Prostate gland (tissue), 2 donors: Measurements from ENCODE around the gene B3GNT4. TPM values are rescaled to one million over a fixed set of nuclear protein-coding genes. Genes with fewer than 3 reads are reported as not detected.

ENCODE experiments used
- DNase-seq: peaks from one replicate; pipeline ENCODE4 v3.0.0-alpha.2; 2019; ENCODE audit warnings: low spot score
- H3K27ac ChIP-seq, 2 donors: fragments of 200-600 bp; sonication (generic); 2 replicates each; pipeline ENCODE4 v1.5.1; 2017 to 2019
- H3K27me3 ChIP-seq: fragments of 200-600 bp; sonication (generic); replicated peaks from 2 replicates; pipeline ENCODE4 v1.5.1; 2019; ENCODE audit not compliant: insufficient read depth
- H3K36me3 ChIP-seq, 2 donors: fragments of 200-600 bp; sonication (generic); 1 replicate in 1 of 2; 2 replicates in 1 of 2; pipeline versions ENCODE4 v1.5.1 to v1.8.1; 2017 to 2019
- H3K4me1 ChIP-seq: fragments of 200-600 bp; sonication (generic); replicated peaks from 2 replicates; pipeline ENCODE4 v1.5.1; 2019
- H3K4me3 ChIP-seq, 2 donors: fragments of 200-600 bp; sonication (generic); 2 replicates each; pipeline ENCODE4 v1.5.1; 2017 to 2019
- H3K9me3 ChIP-seq: fragments of 200-600 bp; sonication (generic); 2 replicates; pipeline ENCODE4 v1.5.1; 2017
- CTCF ChIP-seq, 4 experiments: fragments of 200-600 bp in 2 of 4; fragments of 450-650 bp in 2 of 4; sonication (generic) in 2 of 4; IDR thresholded peaks; 1 replicate in 3 of 4; 2 replicates in 1 of 4; pipeline ENCODE4 v1.5.1; 2016 to 2019; ENCODE audit warnings: antibody characterized with exemption in 4 of 4, mild to moderate bottlenecking in 2 of 4, moderate library complexity in 2 of 4
- POLR2A ChIP-seq: fragments of 450-650 bp; IDR thresholded peaks from one replicate; pipeline ENCODE4 v1.6.1; 2016; ENCODE audit warnings: antibody characterized with exemption, mild to moderate bottlenecking
- POLR2AphosphoS5 ChIP-seq: sonication (generic); formaldehyde crosslinking; IDR thresholded peaks from one replicate; pipeline ENCODE4 v1.6.1; 2017; ENCODE audit warnings: antibody characterized with exemption
- WGBS: methylation state at CpG from one replicate; pipeline ENCODE4 v1.1.5; 2018; 5-methylcytosine and 5-hydroxymethylcytosine counted together
- intact Hi-C: fragments of 100-400 bp; cut with DNase I; formaldehyde crosslinking; loops from one replicate; pipeline ENCODE4 v1.14.2; 2022
- total RNA-seq, 2 donors: library from RNA; depleted of rRNA; stranded (reverse); fragments of >200 nt; gene quantifications; one replicate each; pipeline ENCODE4 v1.1.0, GENCODE V29; 2016

B3GNT4 gene
- total RNA-seq, 2 donors from 2014 or later, result 0.64 to 5.1 TPM

GRCh38 chr12:122187466-122187865 lies 16.0 kb upstream of the B3GNT4 start:
- TF ChIP-seq CTCF (IDR thresholded peaks at IDR 0.05) (no peak), POLR2A (no peak), POLR2AphosphoS5 (no peak)
- no peaks in the 10 kb centered on the region for H3K27me3 ChIP-seq
- H3K27ac ChIP-seq, result no peak overlapping the region
- H3K4me1 ChIP-seq, result no peaks in the 10 kb centered on the region
- no peak overlapping the region for H3K4me3 ChIP-seq
- 57% methylated on average over 12 of the region's 12 CpGs for WGBS
- intact Hi-C loops, result no loop called here
- no peaks in the 10 kb centered on the region for H3K9me3 ChIP-seq
- DNase-seq, result no peak
- no peaks in the 10 kb centered on the region for H3K36me3 ChIP-seq

- Histone ChIP-seq H3K4me1 (no peaks in the 10 kb centered on the region), H3K9me3 (no peaks in the 10 kb centered on the region), H3K4me3 (no peak overlapping the region), H3K27me3 (no peaks in the 10 kb centered on the region), H3K36me3 (no peaks in the 10 kb centered on the region), H3K27ac (no peak overlapping the region)
- WGBS, result 87% methylated on average over 34 of the region's 34 CpGs
- intact Hi-C loops, result loop anchor here (2.0 to 5.0 kb wide), 2 partner anchors 58 to 135 kb away; no protein-coding TSS in a partner anchor
- no peak for DNase-seq
- TF ChIP-seq POLR2AphosphoS5 (no peak), POLR2A (no peak), CTCF (IDR thresholded peaks at IDR 0.05) (no peak)
Measured at GRCh38 chr12:122189626-122190475, 13.7 kb upstream of the B3GNT4 start.

GRCh38 chr12:122190842-122191668 lies 12.5 kb upstream of the B3GNT4 start:
- Histone ChIP-seq H3K4me3 (no peak overlapping the region), H3K36me3 (no peaks in the 10 kb centered on the region), H3K27ac (no peak overlapping the region), H3K9me3 (no peaks in the 10 kb centered on the region), H3K4me1 (no peaks in the 10 kb centered on the region), H3K27me3 (no peaks in the 10 kb centered on the region)
- DNase-seq, result peak; percentile 55
- TF ChIP-seq POLR2AphosphoS5, result no peak
- TF ChIP-seq CTCF (IDR thresholded peaks at IDR 0.05), result peak in 3 of 4 experiments; percentile 67 to 85 (median 79)
- intact Hi-C loops, result loop anchor here (2.0 to 5.0 kb wide), 2 partner anchors 59 to 136 kb away; no protein-coding TSS in a partner anchor
- 68% methylated on average over 18 of the region's 18 CpGs for WGBS

DNA sequence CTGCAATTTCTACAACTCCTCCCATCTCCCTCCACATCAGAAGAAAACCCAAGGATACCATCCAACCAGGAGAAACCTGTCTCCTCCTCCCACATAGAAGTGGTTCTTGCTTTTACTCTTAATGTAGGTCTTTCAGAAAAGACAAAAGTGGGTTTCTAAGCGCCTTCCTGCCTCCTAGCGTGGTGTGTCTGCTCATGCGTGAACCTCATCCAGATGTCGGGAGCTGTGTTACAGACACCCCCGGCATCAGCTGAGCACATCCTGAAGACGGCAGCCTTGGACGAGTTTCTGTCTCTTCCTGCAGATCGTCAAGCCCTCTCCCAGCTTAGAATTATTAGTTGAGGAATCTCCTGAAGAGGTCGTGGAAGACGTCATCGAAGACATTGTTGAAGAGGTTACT lies 11.1 kb upstream of the B3GNT4 start:
- no peak overlapping the region for H3K27ac ChIP-seq
- no peak for DNase-seq
- TF ChIP-seq POLR2AphosphoS5 (no peak), POLR2A (no peak), CTCF (IDR thresholded peaks at IDR 0.05) (no peak)
- no peaks in the 10 kb centered on the region for H3K9me3 ChIP-seq
- H3K4me1 ChIP-seq, result no peaks in the 10 kb centered on the region
- intact Hi-C loops, result loop anchor here (5.0 kb wide), 1 partner anchor 60 kb away; no protein-coding TSS in a partner anchor
- no peaks in the 10 kb centered on the region for H3K36me3 ChIP-seq
- H3K27me3 ChIP-seq, result no peaks in the 10 kb centered on the region
- 86% methylated on average over 11 of the region's 11 CpGs for WGBS
- H3K4me3 ChIP-seq, result no peak overlapping the region
